HAP-1 (cell line): ENCODE data around the gene PRRT1B.

ENCODE experiments used
- DNase-seq, 2 experiments: peaks; one replicate each; pipeline ENCODE4 v3.0.0-alpha.2; 2016 to 2020; ENCODE audit warnings: low spot score in 2 of 2
- H3K27me3 ChIP-seq: fragments of 250-450 bp; sonication (Bioruptor Pico); 2 replicates; pipeline ENCODE4 v1.5.1; 2020; ENCODE audit warnings: low read depth, mild to moderate bottlenecking, moderate library complexity
- H3K36me3 ChIP-seq: fragments of 250-450 bp; sonication (Bioruptor Pico); replicated peaks from 2 replicates; pipeline ENCODE4 v1.5.1; 2020; ENCODE audit warnings: mild to moderate bottlenecking
- H3K4me1 ChIP-seq: fragments of 250-450 bp; sonication (Bioruptor Pico); 2 replicates; pipeline ENCODE4 v1.5.1; 2020; ENCODE audit warnings: mild to moderate bottlenecking
- H3K4me3 ChIP-seq: fragments of 250-450 bp; sonication (Bioruptor Pico); 2 replicates; pipeline ENCODE4 v1.5.1; 2020; ENCODE audit warnings: mild to moderate bottlenecking, moderate library complexity
- H3K9me3 ChIP-seq: fragments of 250-450 bp; sonication (Bioruptor Pico); 2 replicates; pipeline ENCODE4 v1.5.1; 2020; ENCODE audit warnings: mild to moderate bottlenecking, moderate library complexity
- in situ Hi-C: fragments of 300-500 bp; cut with MboI; formaldehyde crosslinking; loops from 3 replicates; pipeline ENCODE4 v1.14.3; 2020; ENCODE audit warnings: low sequenced_read_pairs, inconsistent platforms, mixed read lengths

The PRRT1B gene

GRCh38 chr9:131545003-131545785 is at the start of gene PRRT1B:
Gene PRRT1B, plus strand, starts transcription at chr9:131545523. Its CDS starts 93 bp downstream, at chr9:131545616.
- Histone ChIP-seq H3K9me3 (no peaks in the 10 kb centered on the region), H3K27me3 (peaks cover 10% of the 10 kb centered on the region; the same call in 1 of the 2 replicates), H3K4me3 (no peak within 1 kb of the TSS), H3K4me1 (no peaks in the 10 kb centered on the region), H3K36me3 (no peaks in the 10 kb centered on the region)
- no peak for DNase-seq
- in situ Hi-C loops, result no loop called here

- Histone ChIP-seq H3K9me3 (no peaks in the 10 kb centered on the region), H3K4me1 (peaks cover 17% of the 10 kb centered on the region), H3K4me3 (no peak overlapping the region), H3K27me3 (no peaks in the 10 kb centered on the region), H3K36me3 (peaks cover 92% of the 10 kb centered on the region)
- no peak for DNase-seq
- in situ Hi-C loops, result no loop called here
These were observed 49.5 kb upstream of the PRRT1B start for GRCh38 chr9:131495785-131496184.

GRCh38 chr9:131496844-131497405 is 48.4 kb upstream of the PRRT1B start:
- peaks cover 26% of the 10 kb centered on the region for H3K4me1 ChIP-seq
- H3K27me3 ChIP-seq, result no peaks in the 10 kb centered on the region
- in situ Hi-C loops, result no loop called here
- H3K4me3 ChIP-seq, result no peak overlapping the region
- peaks cover 81% of the 10 kb centered on the region for H3K36me3 ChIP-seq
- H3K9me3 ChIP-seq, result no peaks in the 10 kb centered on the region
- no peak for DNase-seq

- Histone ChIP-seq H3K4me3 (no peak overlapping the region), H3K27me3 (no peaks in the 10 kb centered on the region), H3K36me3 (peaks cover 62% of the 10 kb centered on the region), H3K9me3 (no peaks in the 10 kb centered on the region), H3K4me1 (peaks cover 32% of the 10 kb centered on the region)
- in situ Hi-C loops, result no loop called here
- no peak for DNase-seq
These were observed 46.0 kb upstream of the PRRT1B start for GRCh38 chr9:131499254-131499767.

GRCh38 chr9:131500377-131500776 is 44.9 kb upstream of the PRRT1B start:
- Histone ChIP-seq H3K4me3 (no peak overlapping the region; the same call in 1 of the 2 replicates), H3K9me3 (no peaks in the 10 kb centered on the region), H3K27me3 (no peaks in the 10 kb centered on the region), H3K36me3 (peaks cover 51% of the 10 kb centered on the region), H3K4me1 (peaks cover 35% of the 10 kb centered on the region)
- no peak for DNase-seq
- in situ Hi-C loops, result no loop called here

- Histone ChIP-seq H3K36me3 (peaks cover 44% of the 10 kb centered on the region), H3K4me1 (peaks cover 35% of the 10 kb centered on the region), H3K27me3 (no peaks in the 10 kb centered on the region), H3K4me3 (no peak overlapping the region; the same call in 1 of the 2 replicates), H3K9me3 (no peaks in the 10 kb centered on the region)
- peak; percentile 43 to 66 for DNase-seq
- in situ Hi-C loops, result no loop called here
These were observed 44.3 kb upstream of the PRRT1B start for GRCh38 chr9:131500939-131501541.

GRCh38 chr9:131502781-131503625 is 42.3 kb upstream of the PRRT1B start, which contains the start of gene POMT1:
Gene POMT1, plus strand, starts transcription at chr9:131502918. Its CDS starts 1,301 bp downstream, at chr9:131504219.
- Histone ChIP-seq H3K27me3 (no peaks in the 10 kb centered on the region), H3K4me3 (peak within 1 kb of the TSS; percentile 96), H3K36me3 (peaks cover 32% of the 10 kb centered on the region), H3K4me1 (peaks cover 35% of the 10 kb centered on the region), H3K9me3 (no peaks in the 10 kb centered on the region)
- in situ Hi-C loops, result no loop called here
- peak; percentile 78 to 91 for DNase-seq

GRCh38 chr9:131503626-131504465 is 41.5 kb upstream of the PRRT1B start:
- peak overlapping the region; percentile 96 for H3K4me3 ChIP-seq
- H3K4me1 ChIP-seq, result peaks cover 35% of the 10 kb centered on the region
- no peaks in the 10 kb centered on the region for H3K9me3 ChIP-seq
- in situ Hi-C loops, result no loop called here
- peaks cover 27% of the 10 kb centered on the region for H3K36me3 ChIP-seq
- DNase-seq, result peak; percentile 32 to 55
- H3K27me3 ChIP-seq, result no peaks in the 10 kb centered on the region

GRCh38 chr9:131505012-131505411 is 40.3 kb upstream of the PRRT1B start:
- Histone ChIP-seq H3K27me3 (no peaks in the 10 kb centered on the region), H3K9me3 (no peaks in the 10 kb centered on the region), H3K4me1 (peaks cover 25% of the 10 kb centered on the region), H3K4me3 (no peak overlapping the region), H3K36me3 (peaks cover 22% of the 10 kb centered on the region)
- in situ Hi-C loops, result no loop called here
- DNase-seq, result no peak

GRCh38 chr9:131511416-131511815 is 33.9 kb upstream of the PRRT1B start:
- Histone ChIP-seq H3K4me1 (no peaks in the 10 kb centered on the region), H3K4me3 (no peak overlapping the region), H3K36me3 (peaks cover 68% of the 10 kb centered on the region), H3K9me3 (no peaks in the 10 kb centered on the region), H3K27me3 (no peaks in the 10 kb centered on the region)
- in situ Hi-C loops, result no loop called here
- DNase-seq, result no peak

- H3K27me3 ChIP-seq, result no peaks in the 10 kb centered on the region
- DNase-seq, result no peak
- H3K36me3 ChIP-seq, result peaks cover 73% of the 10 kb centered on the region
- in situ Hi-C loops, result no loop called here
- H3K4me1 ChIP-seq, result no peaks in the 10 kb centered on the region
- no peaks in the 10 kb centered on the region for H3K9me3 ChIP-seq
- no peak overlapping the region for H3K4me3 ChIP-seq
These were observed 33.4 kb upstream of the PRRT1B start for GRCh38 chr9:131511880-131512279.

GRCh38 chr9:131513177-131513576 is 32.1 kb upstream of the PRRT1B start:
- Histone ChIP-seq H3K9me3 (no peaks in the 10 kb centered on the region), H3K4me1 (no peaks in the 10 kb centered on the region), H3K36me3 (peaks cover 72% of the 10 kb centered on the region), H3K27me3 (no peaks in the 10 kb centered on the region), H3K4me3 (no peak overlapping the region)
- in situ Hi-C loops, result no loop called here
- DNase-seq, result no peak
